HPDE6-E6E7 (cell line): ENCODE results near the gene ATG4A.

ENCODE experiments used
- DNase-seq: peaks from one replicate; pipeline ENCODE4 v3.0.0; 2011; ENCODE audit warnings: missing footprints; ENCODE audit errors: extremely low spot score

The ATG4A gene, protein sequence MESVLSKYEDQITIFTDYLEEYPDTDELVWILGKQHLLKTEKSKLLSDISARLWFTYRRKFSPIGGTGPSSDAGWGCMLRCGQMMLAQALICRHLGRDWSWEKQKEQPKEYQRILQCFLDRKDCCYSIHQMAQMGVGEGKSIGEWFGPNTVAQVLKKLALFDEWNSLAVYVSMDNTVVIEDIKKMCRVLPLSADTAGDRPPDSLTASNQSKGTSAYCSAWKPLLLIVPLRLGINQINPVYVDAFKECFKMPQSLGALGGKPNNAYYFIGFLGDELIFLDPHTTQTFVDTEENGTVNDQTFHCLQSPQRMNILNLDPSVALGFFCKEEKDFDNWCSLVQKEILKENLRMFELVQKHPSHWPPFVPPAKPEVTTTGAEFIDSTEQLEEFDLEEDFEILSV

DNA sequence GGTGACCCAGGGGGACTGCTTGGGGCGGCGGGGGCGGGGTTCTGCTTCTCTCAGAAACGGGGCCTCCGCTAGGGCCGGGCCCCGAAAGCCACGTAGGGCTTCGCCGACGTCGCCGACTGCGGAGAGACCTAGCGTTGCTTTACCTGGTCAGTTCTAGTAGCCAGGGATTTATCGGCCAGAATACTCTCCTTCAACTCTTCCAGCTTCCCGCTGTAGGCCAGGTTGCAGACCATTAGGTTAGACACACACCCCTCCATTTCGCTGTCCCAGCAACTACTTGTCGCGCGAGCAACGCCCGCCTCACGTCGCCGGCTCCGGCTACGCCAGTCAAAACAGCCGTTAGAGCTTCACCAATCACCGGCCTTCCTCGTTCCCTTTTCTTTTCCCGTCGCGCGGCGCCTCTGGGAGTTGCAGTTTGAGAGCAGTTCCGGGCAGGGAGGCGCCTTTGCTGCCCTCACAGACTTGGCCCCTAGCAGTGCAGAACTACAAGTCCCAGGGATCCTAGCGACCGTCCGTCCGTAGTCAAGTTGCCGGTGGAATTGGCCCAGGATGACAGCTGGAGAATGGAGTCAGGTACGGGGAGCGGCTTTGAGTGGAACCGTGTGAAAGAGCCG lies at the start of gene ATG4A, which contains the start of gene PSMD10:
Gene ATG4A, plus strand, starts transcription at position 515 of the 614 bp plus-strand sequence. Its CDS starts 49 bp downstream, at position 564.
Gene PSMD10, minus strand, starts transcription at position 279 of the 614 bp plus-strand sequence. Its CDS starts 22 bp downstream, at position 257.
- DNase-seq = peak; percentile 64

DNA sequence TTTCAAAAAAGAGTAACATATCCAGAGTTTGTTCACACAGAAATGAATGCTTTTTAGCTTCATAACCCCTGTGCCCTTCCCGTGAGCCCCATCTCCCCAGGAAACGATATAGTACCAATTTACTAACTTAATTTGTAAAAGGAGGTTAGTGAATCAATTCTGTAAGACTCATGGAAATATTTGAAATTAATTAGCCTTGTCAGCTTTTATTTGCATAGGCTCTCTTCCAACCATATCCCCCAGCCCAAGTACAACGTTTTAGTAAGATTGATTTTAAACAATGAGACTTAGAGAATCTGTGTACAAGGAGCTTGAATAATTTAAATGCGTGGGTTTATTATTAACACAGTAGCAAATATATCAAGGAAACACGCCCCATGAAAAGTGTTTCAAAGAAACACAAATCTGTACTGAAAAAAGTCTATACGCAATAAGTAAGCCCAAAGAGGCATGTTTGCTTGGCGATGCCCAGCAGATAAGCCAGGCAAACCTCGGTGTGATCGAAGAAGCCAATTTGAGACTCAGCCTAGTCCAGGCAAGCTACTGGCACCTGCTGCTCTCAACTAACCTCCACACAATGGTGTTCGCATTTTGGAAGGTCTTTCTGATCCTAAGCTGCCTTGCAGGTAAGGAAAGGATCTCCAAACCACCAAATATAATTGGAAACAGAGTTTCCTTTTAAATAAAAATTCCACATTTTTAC lies 46.9 kb upstream of the ATG4A start, which contains the start of gene VSIG1:
Gene VSIG1, plus strand, starts transcription at position 512 of the 703 bp plus-strand sequence. Its CDS starts 66 bp downstream, at position 578.
- no peak for DNase-seq

DNA sequence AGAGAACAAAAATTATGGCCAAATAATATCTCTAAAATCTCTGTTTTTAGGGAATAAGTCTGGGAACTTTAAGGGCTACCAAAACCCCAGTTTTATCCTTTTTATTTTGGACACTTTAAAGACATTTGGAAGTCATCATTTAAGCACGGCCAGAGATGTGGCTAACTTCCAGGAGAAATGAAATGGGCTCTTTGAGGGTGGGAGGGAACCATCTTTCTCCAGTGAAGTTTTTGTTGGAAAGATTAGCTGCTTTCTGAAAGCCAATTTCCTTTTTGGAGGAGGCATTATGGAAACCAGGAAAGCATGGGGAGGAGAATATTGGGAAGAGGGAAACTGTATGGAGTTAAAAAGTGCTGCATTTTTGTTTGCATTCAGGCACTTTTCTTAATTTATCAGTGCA lies 41.9 kb upstream of the ATG4A start:
- no peak for DNase-seq

DNA sequence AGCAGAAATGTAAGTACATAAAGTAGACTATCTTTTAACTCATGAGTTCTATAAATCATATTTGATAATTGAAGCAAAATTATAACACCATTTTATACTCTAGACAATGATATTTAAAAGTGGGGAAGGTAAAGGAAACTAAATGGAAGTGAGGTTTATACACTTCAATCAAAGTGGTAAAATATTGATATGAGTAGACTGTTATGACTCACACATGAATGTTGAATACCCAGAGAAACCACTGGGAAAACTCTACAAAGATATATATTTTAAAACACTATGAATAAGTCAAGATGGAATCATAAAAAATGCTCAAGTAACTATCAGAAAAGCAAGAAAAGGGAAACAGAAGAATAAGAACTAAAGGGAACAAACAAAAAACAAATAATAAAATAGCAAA lies 38.4 kb upstream of the ATG4A start:
- DNase-seq = no peak

DNA sequence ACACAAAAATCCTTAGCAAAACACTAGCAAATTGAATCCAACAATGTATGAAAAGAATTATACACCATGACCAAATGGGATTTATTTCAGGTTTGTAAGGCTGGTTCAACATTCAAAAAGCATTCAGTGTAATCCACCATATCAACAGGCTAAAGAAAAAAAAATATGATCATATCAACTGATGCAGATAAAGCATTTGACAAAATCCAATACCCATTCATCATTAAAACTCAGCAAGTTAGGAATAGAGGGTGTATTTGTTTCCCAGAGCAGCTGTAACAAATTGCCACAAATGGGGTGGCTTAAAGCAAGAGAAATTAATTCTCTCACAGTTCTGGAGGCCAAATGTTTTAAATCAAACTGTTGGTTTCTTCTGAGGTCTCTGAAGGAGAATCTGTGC lies 36.0 kb upstream of the ATG4A start:
- no peak for DNase-seq

DNA sequence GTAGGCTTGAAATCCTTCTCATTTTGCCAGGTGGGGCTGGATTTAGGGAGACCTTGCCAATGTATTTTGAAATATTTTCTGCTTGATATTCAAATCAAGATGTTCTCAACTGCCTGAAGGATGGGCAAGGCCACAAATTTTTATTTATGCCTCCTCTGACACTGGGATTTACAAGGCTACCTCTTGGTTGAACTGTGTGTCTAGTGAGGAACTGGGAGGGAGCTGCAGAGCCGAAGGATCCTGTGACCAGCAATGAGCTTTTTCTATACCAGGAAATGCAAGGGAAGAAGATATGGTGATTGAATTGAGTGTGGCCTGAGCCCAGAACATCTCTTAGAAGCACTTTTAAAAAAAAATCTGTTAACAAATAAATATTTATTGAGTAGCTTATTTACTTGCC lies 31.8 kb upstream of the ATG4A start:
- no peak for DNase-seq

DNA sequence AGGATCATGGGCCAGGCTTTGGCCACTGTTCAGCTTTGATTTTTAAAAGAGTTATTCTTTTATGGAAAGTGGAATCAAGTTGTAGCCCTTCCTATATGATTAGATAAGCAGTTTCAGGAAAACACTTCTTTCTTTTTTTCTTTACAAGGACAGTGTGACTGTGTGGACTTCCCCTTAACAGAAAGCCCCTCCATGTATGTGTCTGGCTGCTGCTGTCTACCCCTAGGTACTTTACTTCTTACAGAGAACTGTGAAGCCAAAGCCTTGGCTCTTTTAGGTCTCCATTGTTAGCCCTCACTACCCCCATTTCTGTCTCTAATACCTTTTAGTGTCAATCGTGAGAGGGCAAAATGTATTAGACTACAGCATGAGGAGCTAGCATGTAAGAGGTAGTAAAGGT lies 27.6 kb upstream of the ATG4A start:
- no peak for DNase-seq

DNA sequence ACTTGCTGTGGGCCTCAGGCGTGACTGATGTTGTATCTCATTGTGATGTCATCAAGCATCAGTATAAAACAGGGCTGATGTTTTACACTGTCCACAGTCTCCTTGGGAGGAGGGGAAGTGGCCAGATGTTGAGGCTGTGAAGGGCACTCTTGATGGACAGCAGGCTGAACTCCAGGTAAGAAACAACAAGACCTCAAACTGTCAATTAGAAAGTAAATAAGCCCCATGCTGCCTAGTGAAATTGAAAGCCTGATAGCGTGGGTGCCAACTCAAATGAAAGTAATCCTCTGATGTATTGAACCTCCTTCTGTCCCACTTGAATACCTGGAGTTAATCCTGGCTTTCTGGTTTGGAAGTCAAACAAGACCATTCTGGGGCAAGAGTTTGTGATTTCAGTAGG lies 27.0 kb upstream of the ATG4A start:
- no peak for DNase-seq

DNA sequence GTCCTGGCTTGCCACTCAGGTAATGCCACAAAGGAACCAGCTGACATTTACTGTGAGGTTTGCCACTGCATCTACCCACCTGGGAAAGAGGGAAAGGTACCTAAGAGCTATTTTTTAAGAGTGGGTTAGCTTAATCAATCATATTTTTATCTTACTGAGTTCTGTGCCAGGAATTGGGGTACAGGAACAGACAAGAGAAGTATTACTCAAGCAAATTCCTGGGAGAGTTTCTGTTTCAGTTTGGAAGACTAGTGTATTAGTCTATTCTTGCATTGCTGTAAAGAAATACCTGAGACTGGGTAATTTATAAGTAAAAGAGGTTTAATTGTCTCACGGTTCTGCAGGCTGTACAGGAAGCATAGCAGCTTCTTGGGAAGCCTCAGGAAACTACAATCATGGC lies 23.5 kb upstream of the ATG4A start:
- DNase-seq = no peak

DNA sequence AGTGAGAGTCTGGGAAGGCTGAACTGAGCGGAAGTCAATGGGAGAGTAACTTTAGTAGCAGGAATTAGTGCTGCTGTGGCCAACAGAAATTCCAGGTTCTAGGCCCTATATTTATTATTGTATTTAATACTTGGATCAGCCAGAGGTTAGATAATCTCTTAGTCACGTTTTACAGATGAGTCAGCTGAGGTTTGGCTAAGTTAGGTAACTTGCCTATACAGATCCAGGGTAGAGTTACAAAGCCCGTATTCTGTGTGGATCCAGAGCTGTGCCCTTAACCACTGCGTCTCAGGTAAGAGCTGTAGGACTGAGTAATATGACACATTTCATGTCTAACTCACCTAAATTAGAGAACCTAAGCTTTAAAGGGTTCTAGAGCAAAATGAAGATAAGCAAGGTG lies 20.7 kb upstream of the ATG4A start:
- DNase-seq = peak; percentile 68

DNA sequence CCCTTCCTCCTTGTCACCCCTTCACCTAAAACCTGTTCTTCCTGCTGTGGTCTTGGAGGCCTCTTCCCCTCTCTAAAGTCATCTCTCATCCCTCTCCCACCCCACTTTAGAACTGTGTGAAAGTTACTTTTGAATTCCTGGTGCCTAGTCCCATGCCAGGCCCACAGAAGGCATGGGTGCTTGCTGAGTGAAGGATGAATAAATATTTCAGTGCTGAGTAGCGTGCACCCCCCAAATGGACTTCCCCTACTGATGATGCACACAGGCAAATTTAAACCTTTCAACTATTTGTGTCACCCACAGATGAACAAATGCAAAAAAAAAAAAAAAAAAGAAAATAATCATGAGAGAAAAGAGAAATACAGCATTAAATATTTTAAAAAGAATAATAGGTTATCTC lies 20.0 kb upstream of the ATG4A start:
- DNase-seq = no peak

DNA sequence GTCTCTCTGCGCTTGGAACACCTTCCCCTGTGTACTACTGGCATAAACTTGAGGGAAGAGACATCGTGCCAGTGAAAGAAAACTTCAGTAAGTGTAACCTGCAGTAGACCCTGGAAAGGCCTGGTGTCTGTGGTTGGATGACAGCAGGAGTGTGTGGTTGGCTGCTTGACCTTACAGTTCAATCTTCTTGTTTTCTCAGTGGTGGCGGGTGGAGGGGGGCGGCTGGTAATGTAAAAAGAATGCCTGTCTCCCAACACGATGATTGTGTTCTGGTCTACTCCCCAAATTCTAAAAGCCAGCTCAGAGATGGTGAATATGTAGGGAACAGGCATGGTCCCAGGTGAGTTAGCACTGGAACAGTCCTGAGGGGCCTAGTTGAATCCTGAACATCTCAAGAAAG lies 18.8 kb upstream of the ATG4A start:
- no peak for DNase-seq

DNA sequence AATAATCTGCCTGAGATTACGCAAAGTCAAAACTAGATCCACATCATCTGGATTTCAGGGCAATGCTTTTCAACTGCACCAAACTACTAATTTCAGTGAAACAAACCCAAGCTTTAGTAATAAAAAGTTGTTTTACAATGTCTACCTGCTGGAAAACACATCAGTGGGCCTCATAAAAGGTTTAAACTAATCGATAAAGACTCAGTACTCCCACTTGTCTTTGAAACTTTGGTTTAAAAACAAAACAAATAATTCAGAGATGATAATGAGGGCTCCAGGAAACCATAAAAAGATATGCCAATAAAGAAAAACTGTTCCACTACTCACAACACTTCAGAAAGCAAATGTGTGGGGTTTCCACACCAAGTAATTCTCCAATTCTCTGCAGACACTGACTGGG lies 10.5 kb upstream of the ATG4A start:
- DNase-seq = no peak

DNA sequence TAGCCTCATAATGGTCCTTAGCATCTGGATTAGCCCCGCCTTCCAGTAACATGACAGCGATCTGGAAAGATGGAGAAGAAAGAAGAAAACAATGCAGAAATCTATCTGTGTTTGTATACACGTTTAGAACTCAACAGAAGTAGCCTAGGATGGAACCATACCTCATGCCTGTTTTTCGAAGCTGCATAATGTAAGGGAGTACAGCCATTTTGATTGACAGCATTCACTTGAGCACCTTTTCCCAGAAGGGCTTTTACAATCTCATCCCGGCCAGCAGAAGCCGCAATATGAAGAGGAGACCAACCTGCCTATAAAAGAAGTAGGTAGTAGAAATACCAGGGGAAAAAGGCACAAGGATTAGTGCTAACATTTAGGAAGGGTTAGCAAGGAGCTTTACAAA lies 3.8 kb upstream of the ATG4A start:
- no peak for DNase-seq

DNA sequence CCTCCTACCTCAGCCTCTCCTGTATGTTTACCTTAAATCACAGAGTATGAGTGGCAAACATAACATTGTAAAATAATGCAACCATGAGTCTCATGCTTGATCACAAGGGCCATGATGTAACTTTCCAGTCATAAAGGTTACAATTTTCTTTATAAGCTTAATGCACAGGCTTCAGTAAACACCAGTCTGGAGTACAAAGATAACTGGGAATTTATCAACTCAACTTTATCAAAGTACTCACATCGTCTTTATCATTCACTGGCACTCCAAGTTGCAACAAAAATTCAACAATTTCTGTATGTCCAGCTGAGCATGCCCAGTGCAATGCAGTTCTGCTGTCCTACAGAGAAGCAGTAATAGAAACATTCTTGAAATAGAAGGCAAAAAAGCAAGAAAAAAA lies 3.1 kb upstream of the ATG4A start:
- no peak for DNase-seq

DNA sequence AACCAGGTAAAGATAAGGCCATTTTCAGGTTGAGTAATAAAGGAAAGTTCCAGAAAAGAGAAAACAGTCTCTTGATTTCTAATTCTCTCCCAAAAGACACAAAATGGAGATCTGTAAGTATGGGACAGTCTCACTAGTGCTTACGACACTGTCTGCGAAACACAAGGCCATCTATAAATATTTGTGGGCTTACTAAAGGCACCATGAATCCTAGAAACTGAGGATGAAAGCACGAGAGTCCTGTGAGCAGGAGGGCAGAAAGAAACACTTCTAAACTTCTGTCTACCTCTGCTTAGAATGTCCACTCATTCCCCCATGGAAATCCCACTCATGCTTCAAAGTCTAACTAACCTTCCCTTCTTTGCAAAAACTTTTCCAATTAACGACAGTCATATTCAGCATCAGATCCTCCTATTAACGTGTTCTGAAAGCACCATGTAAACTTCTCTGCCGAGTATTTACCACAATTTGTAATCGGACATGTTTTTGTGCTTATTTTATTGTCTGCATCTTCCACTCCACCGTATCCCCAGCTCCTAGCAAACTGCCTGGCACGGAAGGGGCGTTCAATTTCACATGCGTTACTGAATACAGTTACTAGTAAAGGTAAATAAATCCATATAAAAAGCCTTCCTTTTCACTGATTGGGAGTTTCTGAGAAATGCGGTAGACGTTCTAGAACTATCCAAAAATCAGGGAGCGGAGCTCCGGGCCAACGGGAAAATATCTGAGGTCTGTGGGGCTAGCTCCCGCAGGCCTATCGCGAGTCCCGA lies 901 bp upstream of the ATG4A start:
- no peak for DNase-seq

DNA sequence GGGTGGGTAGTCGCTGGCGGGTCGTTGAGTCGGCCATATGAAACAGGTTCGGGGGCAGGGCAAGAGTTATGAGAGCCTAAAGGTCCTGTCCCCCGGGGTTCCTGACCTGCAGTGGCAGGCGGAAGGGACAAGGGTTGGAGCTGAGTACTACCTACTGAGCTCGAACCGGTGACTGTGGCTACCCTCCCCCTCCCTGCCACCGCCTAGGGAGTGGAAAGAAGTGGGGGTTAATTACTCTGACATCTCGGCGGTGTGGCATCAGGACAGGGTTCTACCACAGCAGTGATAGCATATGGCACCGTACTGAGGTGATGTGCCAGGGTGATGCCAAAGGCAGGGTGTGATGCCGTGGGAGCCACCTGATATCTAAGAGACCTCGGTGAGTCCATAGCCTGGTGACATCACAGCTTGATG lies 307 bp downstream of the ATG4A start:
- no peak for DNase-seq

DNA sequence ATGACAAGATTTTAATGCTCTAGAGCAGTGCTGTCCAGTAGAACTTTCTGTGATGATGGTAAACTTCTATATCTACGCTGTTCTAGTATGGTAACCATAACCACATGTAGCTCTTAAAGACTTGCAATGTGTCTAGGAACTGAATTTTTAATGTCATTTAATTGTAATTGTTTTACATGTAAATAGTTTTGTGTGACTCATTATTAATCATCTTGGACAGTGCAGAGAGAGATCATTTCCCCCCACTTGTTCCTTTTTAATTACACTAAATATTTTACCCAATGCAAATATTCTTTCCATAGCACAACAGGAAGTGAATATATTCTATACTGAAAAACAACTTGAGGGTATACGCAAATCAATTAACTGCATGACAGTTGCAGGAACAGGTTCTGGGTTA lies 5.8 kb downstream of the ATG4A start:
- no peak for DNase-seq

DNA sequence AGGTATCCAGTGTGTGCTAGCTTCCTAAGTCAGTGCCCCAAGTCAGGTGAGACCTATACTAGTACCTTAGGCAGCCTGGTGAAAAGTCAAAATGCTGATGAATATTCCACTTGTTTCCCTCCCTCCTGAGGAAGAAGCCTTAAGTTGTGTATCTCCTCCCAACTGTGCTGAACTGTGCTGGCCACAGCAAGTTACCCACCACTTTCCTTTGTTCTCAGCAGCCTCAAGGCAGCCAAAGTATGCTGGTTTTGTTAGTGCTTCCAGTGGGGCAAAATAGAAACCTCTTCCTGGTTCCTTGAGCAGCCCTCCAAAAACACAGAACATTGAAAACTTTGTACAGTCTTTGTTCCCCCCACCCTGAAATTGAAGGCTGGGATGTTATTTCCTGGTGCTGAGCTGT lies 13.9 kb downstream of the ATG4A start:
- no peak for DNase-seq

DNA sequence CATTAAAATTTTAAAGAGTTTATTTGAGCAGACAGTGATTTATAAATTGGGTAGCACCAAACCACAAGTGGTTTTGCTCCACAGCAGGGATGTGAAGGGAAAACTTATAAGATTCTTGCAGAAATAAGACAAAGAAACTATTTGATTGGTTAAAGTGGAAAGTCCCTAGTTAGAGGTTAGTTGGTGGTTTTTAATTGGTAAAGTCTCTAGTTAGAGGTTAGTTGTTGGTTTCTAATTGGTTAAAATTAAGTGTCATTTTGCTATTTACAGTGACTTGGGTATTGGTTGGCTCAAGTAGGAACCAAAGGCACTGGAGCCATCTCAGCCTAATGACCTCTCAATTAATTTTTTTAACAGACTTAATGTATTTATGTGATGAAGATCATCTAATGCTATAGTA lies 23.0 kb downstream of the ATG4A start:
- DNase-seq = no peak

DNA sequence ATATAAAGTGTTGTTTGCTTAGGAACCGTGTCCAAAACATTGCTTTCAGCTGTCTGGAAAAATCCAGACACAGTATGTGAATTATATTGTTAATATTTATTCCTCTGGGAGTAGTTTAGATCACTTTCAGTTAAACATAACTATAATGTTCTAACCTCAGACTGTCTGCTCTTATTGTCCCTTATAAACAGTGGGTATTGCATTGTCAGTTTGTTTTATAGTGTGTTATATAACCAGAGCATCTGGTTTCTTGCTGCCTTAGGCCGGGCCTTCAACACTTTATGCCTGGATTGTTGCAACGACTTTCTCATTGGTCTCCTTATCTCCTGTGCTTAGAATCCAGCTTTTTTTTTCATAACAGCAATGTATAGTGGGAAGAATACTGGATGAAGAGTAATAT lies 26.4 kb downstream of the ATG4A start:
- DNase-seq = no peak

DNA sequence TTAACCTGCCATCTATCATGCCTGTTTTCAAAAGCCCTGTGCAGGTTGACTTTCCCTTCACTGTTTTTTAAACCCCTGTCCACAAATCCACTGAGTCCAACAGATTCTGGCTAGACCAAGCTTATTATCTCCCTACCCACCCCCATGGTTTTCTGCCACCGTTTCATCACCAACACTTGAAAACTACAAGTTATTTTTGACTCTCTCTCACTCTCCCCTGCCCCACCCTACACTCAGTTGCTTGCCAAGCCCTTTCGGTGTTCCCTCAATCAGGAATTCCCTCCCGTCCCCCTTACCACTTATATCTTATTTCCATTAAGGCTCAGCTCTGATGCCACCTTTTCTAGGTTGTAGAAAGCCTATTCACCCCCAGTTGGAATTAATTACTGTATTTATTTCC lies 29.7 kb downstream of the ATG4A start:
- DNase-seq = no peak
